ENCODE results near the gene CDC42BPG.

- TF ChIP-seq CTCF (IDR thresholded peaks at IDR 0.05), result no peak
- no peak for TF ChIP-seq PRRX2 (CRISPR knock-in tag; IDR thresholded peaks at IDR 0.05)
- TF ChIP-seq IRF1 (CRISPR knock-in tag; IDR thresholded peaks at IDR 0.05), result no peak
- TF ChIP-seq STAT6 (CRISPR knock-in tag; conservative IDR thresholded peaks at IDR 0.05; ENCODE audit: low read depth), result no peak
- TF ChIP-seq, protein P1, sequence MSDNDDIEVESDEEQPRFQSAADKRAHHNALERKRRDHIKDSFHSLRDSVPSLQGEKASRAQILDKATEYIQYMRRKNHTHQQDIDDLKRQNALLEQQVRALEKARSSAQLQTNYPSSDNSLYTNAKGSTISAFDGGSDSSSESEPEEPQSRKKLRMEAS (CRISPR knock-in tag; IDR thresholded peaks at IDR 0.05), result no peak
- no peak for TF ChIP-seq RELA (CRISPR knock-in tag; IDR thresholded peaks at IDR 0.05; ENCODE audit: borderline replicate concordance)
- no peak for TF ChIP-seq FOXJ3 (CRISPR knock-in tag; IDR thresholded peaks at IDR 0.05; ENCODE audit: borderline replicate concordance)
- TF ChIP-seq CREM (CRISPR knock-in tag; IDR thresholded peaks at IDR 0.05), result no peak
- TF ChIP-seq ATF3 (CRISPR knock-in tag; conservative IDR thresholded peaks at IDR 0.05), result no peak
- TF ChIP-seq RORB (CRISPR knock-in tag; IDR thresholded peaks at IDR 0.05), result no peak
Observed at GRCh38 chr11:64833198-64833502, 11.3 kb downstream of the CDC42BPG start.
